Measurements from ENCODE around the gene PIK3R1.

DNA sequence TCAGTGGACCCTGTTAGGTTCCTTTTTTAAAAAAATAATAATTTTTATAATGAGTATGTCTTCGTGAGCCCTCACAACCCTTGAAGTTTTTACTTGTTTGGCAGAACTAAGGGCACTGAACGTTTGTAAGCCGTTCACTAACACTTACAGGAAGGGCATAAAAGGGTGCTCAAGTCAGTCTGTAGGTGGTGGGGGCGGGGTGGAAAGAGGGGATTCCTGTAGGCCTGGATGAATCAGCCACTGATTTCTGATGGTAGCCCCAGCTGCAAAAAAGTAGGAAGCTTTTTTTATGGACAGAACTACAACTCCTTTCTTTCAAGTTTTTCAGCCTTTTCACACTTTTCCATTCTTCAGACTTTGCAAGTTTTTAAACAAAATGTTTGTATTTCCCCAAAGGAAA is 35.8 kb downstream of the PIK3R1 start:
- TF ChIP-seq, protein P1, sequence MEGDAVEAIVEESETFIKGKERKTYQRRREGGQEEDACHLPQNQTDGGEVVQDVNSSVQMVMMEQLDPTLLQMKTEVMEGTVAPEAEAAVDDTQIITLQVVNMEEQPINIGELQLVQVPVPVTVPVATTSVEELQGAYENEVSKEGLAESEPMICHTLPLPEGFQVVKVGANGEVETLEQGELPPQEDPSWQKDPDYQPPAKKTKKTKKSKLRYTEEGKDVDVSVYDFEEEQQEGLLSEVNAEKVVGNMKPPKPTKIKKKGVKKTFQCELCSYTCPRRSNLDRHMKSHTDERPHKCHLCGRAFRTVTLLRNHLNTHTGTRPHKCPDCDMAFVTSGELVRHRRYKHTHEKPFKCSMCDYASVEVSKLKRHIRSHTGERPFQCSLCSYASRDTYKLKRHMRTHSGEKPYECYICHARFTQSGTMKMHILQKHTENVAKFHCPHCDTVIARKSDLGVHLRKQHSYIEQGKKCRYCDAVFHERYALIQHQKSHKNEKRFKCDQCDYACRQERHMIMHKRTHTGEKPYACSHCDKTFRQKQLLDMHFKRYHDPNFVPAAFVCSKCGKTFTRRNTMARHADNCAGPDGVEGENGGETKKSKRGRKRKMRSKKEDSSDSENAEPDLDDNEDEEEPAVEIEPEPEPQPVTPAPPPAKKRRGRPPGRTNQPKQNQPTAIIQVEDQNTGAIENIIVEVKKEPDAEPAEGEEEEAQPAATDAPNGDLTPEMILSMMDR (IDR thresholded peaks at IDR 0.05), result no peak
- no peak for TF ChIP-seq POLR2A (IDR thresholded peaks at IDR 0.05)
